Measurements from ENCODE around the gene HOXD1. TPM values are rescaled to one million over a fixed set of nuclear protein-coding genes. Genes with fewer than 3 reads are reported as not detected.

Gene HOXD1
- total RNA-seq, 1 donor: under 0.01 TPM

GRCh38 chr2:176186024-176186423, 2.4 kb upstream of the HOXD1 start:
- DNase-seq (ENCODE audit: low read depth): no peak
- no peak overlapping the region for H3K4me3 ChIP-seq (ENCODE audit: low read depth, low read length)
- TF ChIP-seq, protein P1, sequence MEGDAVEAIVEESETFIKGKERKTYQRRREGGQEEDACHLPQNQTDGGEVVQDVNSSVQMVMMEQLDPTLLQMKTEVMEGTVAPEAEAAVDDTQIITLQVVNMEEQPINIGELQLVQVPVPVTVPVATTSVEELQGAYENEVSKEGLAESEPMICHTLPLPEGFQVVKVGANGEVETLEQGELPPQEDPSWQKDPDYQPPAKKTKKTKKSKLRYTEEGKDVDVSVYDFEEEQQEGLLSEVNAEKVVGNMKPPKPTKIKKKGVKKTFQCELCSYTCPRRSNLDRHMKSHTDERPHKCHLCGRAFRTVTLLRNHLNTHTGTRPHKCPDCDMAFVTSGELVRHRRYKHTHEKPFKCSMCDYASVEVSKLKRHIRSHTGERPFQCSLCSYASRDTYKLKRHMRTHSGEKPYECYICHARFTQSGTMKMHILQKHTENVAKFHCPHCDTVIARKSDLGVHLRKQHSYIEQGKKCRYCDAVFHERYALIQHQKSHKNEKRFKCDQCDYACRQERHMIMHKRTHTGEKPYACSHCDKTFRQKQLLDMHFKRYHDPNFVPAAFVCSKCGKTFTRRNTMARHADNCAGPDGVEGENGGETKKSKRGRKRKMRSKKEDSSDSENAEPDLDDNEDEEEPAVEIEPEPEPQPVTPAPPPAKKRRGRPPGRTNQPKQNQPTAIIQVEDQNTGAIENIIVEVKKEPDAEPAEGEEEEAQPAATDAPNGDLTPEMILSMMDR (IDR thresholded peaks at IDR 0.05; ENCODE audit: insufficient read depth, low read depth, low read length): no peak

DNA sequence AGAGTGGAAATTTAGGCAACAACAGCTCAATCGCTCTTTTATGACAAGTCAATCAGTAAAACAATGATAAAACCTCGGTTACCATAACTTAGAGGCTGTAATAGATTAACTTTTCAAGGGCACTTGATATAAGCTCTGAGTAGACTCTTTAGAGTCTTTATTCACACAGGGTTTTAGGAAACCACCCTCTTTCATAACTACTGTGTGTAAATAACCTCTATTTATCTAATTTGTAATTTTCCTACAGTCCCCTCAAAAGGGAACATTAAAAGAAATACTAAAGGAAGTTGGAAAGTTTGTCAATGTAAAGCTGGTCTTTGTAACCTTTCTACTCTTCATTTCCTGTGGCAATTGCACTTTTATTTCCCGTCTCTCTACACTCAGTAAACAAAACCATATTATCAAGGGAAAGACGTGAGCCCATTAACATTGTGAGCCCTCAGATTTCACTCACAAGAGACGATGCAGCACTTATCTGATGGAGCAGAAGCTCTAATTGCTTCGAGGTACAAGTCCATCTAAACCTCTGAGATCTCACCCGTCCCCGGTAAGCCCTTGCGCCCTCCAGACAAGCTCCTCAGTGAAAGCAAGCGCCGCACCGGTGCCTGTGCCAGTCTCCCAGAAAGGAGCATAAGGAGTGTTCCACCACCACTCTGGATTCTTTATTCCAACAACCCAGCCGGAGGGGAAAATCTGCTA, 1.1 kb upstream of the HOXD1 start:
- no peak for DNase-seq (ENCODE audit: low read depth)
- TF ChIP-seq, protein P1 (IDR thresholded peaks at IDR 0.05; ENCODE audit: insufficient read depth, low read depth, low read length): no peak
- peak overlapping the region; percentile 65 for H3K4me3 ChIP-seq (ENCODE audit: low read depth, low read length)

DNA sequence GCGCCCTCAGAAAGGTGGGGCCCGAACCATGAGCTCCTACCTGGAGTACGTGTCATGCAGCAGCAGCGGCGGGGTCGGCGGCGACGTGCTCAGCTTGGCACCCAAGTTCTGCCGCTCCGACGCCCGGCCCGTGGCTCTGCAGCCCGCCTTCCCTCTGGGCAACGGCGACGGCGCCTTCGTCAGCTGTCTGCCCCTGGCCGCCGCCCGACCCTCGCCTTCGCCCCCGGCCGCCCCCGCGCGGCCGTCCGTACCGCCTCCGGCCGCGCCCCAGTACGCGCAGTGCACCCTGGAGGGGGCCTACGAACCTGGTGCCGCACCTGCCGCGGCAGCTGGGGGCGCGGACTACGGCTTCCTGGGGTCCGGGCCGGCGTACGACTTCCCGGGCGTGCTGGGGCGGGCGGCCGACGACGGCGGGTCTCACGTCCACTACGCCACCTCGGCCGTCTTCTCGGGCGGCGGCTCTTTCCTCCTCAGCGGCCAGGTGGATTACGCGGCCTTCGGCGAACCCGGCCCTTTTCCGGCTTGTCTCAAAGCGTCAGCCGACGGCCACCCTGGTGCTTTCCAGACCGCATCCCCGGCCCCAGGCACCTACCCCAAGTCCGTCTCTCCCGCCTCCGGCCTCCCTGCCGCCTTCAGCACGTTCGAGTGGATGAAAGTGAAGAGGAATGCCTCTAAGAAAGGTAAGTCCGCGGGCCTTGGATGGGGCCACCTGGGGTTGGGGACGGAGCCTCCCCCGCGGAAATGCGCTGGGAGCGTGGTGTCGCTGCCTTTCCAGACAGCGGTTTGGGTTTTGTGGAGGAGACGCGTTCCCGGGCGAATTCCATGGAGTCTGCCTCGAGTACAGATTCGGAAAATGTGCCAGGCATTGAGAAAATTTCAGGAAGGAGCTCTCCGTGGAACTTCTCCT, 559 bp downstream of the HOXD1 start:
- no peak for DNase-seq (ENCODE audit: low read depth)
- TF ChIP-seq, protein P1 (IDR thresholded peaks at IDR 0.05; ENCODE audit: insufficient read depth, low read depth, low read length): no peak
- peak overlapping the region; percentile 65 for H3K4me3 ChIP-seq (ENCODE audit: low read depth, low read length)

DNA sequence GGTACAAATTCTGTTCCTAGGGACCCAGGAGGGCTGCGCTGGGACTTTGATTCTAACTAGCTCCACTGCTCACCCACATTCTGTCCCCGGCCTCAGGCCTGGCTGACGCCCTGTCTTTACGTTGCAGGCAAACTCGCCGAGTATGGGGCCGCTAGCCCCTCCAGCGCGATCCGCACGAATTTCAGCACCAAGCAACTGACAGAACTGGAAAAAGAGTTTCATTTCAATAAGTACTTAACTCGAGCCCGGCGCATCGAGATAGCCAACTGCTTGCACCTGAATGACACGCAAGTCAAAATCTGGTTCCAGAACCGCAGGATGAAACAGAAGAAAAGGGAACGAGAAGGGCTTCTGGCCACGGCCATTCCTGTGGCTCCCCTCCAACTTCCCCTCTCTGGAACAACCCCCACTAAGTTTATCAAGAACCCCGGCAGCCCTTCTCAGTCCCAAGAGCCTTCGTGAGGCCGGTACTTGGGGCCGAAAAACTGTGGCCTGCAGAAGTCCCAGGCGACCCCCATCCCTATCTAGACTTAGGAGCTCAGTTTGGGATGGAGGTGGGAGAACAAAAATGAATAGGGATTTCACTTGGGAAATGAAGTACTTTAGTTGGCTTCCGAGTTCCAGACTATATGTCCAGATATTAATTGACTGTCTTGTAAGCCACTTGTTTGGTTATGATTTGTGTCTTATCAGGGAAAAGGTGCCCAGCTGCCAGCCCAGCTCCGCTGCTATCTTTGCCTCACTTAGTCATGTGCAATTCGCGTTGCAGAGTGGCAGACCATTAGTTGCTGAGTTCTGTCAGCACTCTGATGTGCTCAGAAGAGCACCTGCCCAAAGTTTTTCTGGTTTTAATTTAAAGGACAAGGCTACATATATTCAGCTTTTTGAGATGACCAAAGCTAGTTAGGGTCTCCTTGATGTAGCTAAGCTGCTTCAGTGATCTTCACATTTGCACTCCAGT, 1.5 kb downstream of the HOXD1 start:
- no peak for DNase-seq (ENCODE audit: low read depth)
- TF ChIP-seq, protein P1 (IDR thresholded peaks at IDR 0.05; ENCODE audit: insufficient read depth, low read depth, low read length): no peak
- no peak overlapping the region for H3K4me3 ChIP-seq (ENCODE audit: low read depth, low read length)

- no peak for DNase-seq (ENCODE audit: low read depth)
- TF ChIP-seq, protein P1 (IDR thresholded peaks at IDR 0.05; ENCODE audit: insufficient read depth, low read depth, low read length): no peak
- H3K4me3 ChIP-seq (ENCODE audit: low read depth, low read length): no peak overlapping the region
Measured at GRCh38 chr2:176192351-176192750, 3.9 kb downstream of the HOXD1 start.

DNA sequence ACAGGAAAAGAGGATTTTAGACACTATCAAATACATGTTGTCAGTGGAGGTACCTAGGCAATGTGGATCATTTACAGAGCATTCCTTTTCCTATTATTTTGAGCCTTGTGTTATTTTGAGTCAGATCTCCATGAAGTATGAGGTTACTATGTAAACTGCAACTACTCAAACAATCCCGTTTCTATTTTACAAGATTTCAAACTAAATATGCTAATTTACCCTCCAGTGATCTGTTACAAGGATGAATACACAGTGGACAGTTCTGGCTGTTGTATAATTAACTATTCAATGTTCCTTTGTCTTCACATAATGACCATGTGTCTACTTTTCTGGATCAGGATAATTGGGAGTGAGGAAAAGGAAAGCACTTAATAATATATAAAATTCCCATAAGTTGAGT, 4.6 kb downstream of the HOXD1 start:
- no peak for DNase-seq (ENCODE audit: low read depth)
- no peak overlapping the region for H3K4me3 ChIP-seq (ENCODE audit: low read depth, low read length)
- TF ChIP-seq, protein P1 (IDR thresholded peaks at IDR 0.05; ENCODE audit: insufficient read depth, low read depth, low read length): no peak
